Muscle layer of duodenum (tissue), 2 donors: ENCODE data around the gene CTNNA2.
"Not testable (repeated sequence)": the region's sequence is repeated elsewhere in the genome, so short reads cannot be mapped to it uniquely, and the experiment has no call there.

Experiments used
- H3K27ac ChIP-seq: one replicate; pipeline ENCODE4 v1.7.0; 2013; ENCODE audit warnings: mild to moderate bottlenecking, low read length
- H3K27me3 ChIP-seq: one replicate; pipeline ENCODE4 v1.7.0; 2013; ENCODE audit warnings: low read depth, mild to moderate bottlenecking, control low read depth, low read length
- H3K36me3 ChIP-seq, 2 donors: one replicate each; pipeline ENCODE4 v1.7.0; 2013; ENCODE audit warnings: low read length in 2 of 2, control low read depth in 1 of 2, mild to moderate bottlenecking in 1 of 2; ENCODE audit not compliant: insufficient read depth in 2 of 2, control insufficient read depth in 1 of 2
- H3K4me1 ChIP-seq, 2 donors: one replicate each; pipeline ENCODE4 v1.7.0; 2013; ENCODE audit warnings: low read length in 2 of 2, mild to moderate bottlenecking in 2 of 2, control low read depth in 1 of 2, moderate library complexity in 1 of 2; ENCODE audit not compliant: insufficient read depth in 2 of 2, control insufficient read depth in 1 of 2
- H3K4me3 ChIP-seq, 2 donors: one replicate each; pipeline ENCODE4 v1.7.0; 2013; ENCODE audit warnings: low read length in 2 of 2, low read depth in 1 of 2, mild to moderate bottlenecking in 1 of 2
- H3K9me3 ChIP-seq, 2 donors: one replicate each; pipeline ENCODE4 v1.7.0; 2013; ENCODE audit warnings: low read length in 2 of 2, control low read depth in 1 of 2, mild to moderate bottlenecking in 1 of 2; ENCODE audit not compliant: control insufficient read depth in 1 of 2
- donor health status: healthy.

Gene CTNNA2

GRCh38 chr2:80187156-80187555, 674.3 kb downstream of the CTNNA2 start:
- no peaks in the 10 kb centered on the region for H3K9me3 ChIP-seq

GRCh38 chr2:80190166-80190565, 677.3 kb downstream of the CTNNA2 start:
- H3K9me3 ChIP-seq = no peaks in the 10 kb centered on the region
- H3K4me1 ChIP-seq = no peaks in the 10 kb centered on the region
- no peaks in the 10 kb centered on the region for H3K36me3 ChIP-seq
- no peak overlapping the region for H3K4me3 ChIP-seq
- H3K27ac ChIP-seq = no peak overlapping the region
- H3K27me3 ChIP-seq = no peaks in the 10 kb centered on the region

More at GRCh38 chr2:80187156-80187555, 674.3 kb downstream of the CTNNA2 start:
- Histone ChIP-seq H3K27me3 (no peaks in the 10 kb centered on the region), H3K27ac (no peak overlapping the region), H3K4me1 (no peaks in the 10 kb centered on the region), H3K36me3 (no peaks in the 10 kb centered on the region), H3K4me3 (no peak overlapping the region)

- Histone ChIP-seq H3K9me3 (no peaks in the 10 kb centered on the region), H3K27me3 (no peaks in the 10 kb centered on the region), H3K27ac (no peak overlapping the region), H3K4me3 (no peak overlapping the region), H3K4me1 (no peaks in the 10 kb centered on the region), H3K36me3 (no peaks in the 10 kb centered on the region)
Observed at GRCh38 chr2:80193566-80193965, 680.7 kb downstream of the CTNNA2 start.

GRCh38 chr2:80195034-80195433, 682.2 kb downstream of the CTNNA2 start:
- Histone ChIP-seq H3K36me3 (no peaks in the 10 kb centered on the region), H3K27me3 (no peaks in the 10 kb centered on the region), H3K4me3 (no peak overlapping the region), H3K9me3 (no peaks in the 10 kb centered on the region), H3K4me1 (no peaks in the 10 kb centered on the region), H3K27ac (no peak overlapping the region)

GRCh38 chr2:80198042-80198441, 685.2 kb downstream of the CTNNA2 start:
- Histone ChIP-seq H3K27ac (no peak overlapping the region), H3K4me1 (no peaks in the 10 kb centered on the region), H3K27me3 (no peaks in the 10 kb centered on the region), H3K9me3 (no peaks in the 10 kb centered on the region), H3K4me3 (no peak overlapping the region), H3K36me3 (no peaks in the 10 kb centered on the region)

GRCh38 chr2:80199504-80199903, 686.7 kb downstream of the CTNNA2 start:
- Histone ChIP-seq H3K36me3 (no peaks in the 10 kb centered on the region), H3K9me3 (no peaks in the 10 kb centered on the region), H3K4me3 (no peak overlapping the region), H3K4me1 (no peaks in the 10 kb centered on the region), H3K27me3 (no peaks in the 10 kb centered on the region), H3K27ac (no peak overlapping the region)

- H3K36me3 ChIP-seq, H3K9me3 ChIP-seq, H3K27me3 ChIP-seq, H3K4me3 ChIP-seq, H3K27ac ChIP-seq, H3K4me1 ChIP-seq: not testable (repeated sequence)
Observed at GRCh38 chr2:80203929-80204328, 691.1 kb downstream of the CTNNA2 start.

- no peaks in the 10 kb centered on the region for H3K4me1 ChIP-seq
- H3K4me3 ChIP-seq = no peak overlapping the region
- no peaks in the 10 kb centered on the region for H3K36me3 ChIP-seq
- no peak overlapping the region for H3K27ac ChIP-seq
- H3K27me3 ChIP-seq = no peaks in the 10 kb centered on the region
- no peaks in the 10 kb centered on the region for H3K9me3 ChIP-seq
Observed at GRCh38 chr2:80205498-80205897, 692.6 kb downstream of the CTNNA2 start.

- no peaks in the 10 kb centered on the region for H3K27me3 ChIP-seq
- no peak overlapping the region for H3K27ac ChIP-seq
- H3K36me3 ChIP-seq = no peaks in the 10 kb centered on the region
- no peaks in the 10 kb centered on the region for H3K9me3 ChIP-seq
- H3K4me3 ChIP-seq = no peak overlapping the region
- no peaks in the 10 kb centered on the region for H3K4me1 ChIP-seq
Observed at GRCh38 chr2:80209458-80209857, 696.6 kb downstream of the CTNNA2 start.

GRCh38 chr2:80217446-80217845, 704.6 kb downstream of the CTNNA2 start:
- H3K4me3 ChIP-seq = no peak overlapping the region
- no peaks in the 10 kb centered on the region for H3K36me3 ChIP-seq
- peaks cover 0 to 6% of the 10 kb centered on the region in 2 donors for H3K9me3 ChIP-seq
- no peaks in the 10 kb centered on the region for H3K4me1 ChIP-seq
- H3K27ac ChIP-seq = no peak overlapping the region
- no peaks in the 10 kb centered on the region for H3K27me3 ChIP-seq

GRCh38 chr2:80222644-80223043, 709.8 kb downstream of the CTNNA2 start:
- no peak overlapping the region for H3K27ac ChIP-seq
- H3K9me3 ChIP-seq = no peaks in the 10 kb centered on the region
- no peaks in the 10 kb centered on the region for H3K36me3 ChIP-seq
- no peak overlapping the region for H3K4me3 ChIP-seq
- H3K4me1 ChIP-seq = no peaks in the 10 kb centered on the region
- H3K27me3 ChIP-seq = no peaks in the 10 kb centered on the region

GRCh38 chr2:80231421-80231820, 718.6 kb downstream of the CTNNA2 start:
- Histone ChIP-seq H3K4me1 (no peaks in the 10 kb centered on the region), H3K27ac (no peak overlapping the region), H3K36me3 (no peaks in the 10 kb centered on the region), H3K4me3 (no peak overlapping the region), H3K9me3 (no peaks in the 10 kb centered on the region), H3K27me3 (no peaks in the 10 kb centered on the region)
